Renal pelvis (tissue), 12 donors: ENCODE results near the gene IRX6. TPM values are rescaled to one million over a fixed set of nuclear protein-coding genes. Genes with fewer than 3 reads are reported as not detected.
A peak's percentile ranks its signal among the peaks of the same experiment; 100 is the strongest.

Experiments
- DNase-seq: peaks from one replicate; pipeline ENCODE4 v3.0.0-alpha.2; 2013
- long read RNA-seq, 16 experiments: transcript quantifications; one replicate each; lab custom pipeline, GENCODE V29; 2026
- polyA plus RNA-seq, 3 donors: library from polyadenylated mRNA; unstranded; fragments of 120-200 nt; gene quantifications; one replicate each; pipeline ENCODE4 v1.2.1, GENCODE V29; 2013; ENCODE audit not compliant: insufficient read length in 3 of 3

Gene IRX6
- 1 to 10 TPM; 6.4 to 7.0 (median 7.0) TPM for polyA plus RNA-seq
- long read RNA-seq, donor 1, partial matches to known transcripts = 0 of 1 reads
- long read RNA-seq, donor 1, other reads (novel, unspliced or antisense) = 0 of 1 reads
- long read RNA-seq, donor 2, partial matches to known transcripts = 0 of 1 reads
- long read RNA-seq, donor 2, other reads (novel, unspliced or antisense) = 0 of 1 reads
- long read RNA-seq, donor 3 = 0 reads
- long read RNA-seq, donor 4 = 0 reads
- long read RNA-seq, donor 5, partial matches to known transcripts = 0 of 2 reads
- long read RNA-seq, donor 5, other reads (novel, unspliced or antisense) = 0 of 2 reads
- long read RNA-seq, donor 6, partial matches to known transcripts = 0 of 2 reads
- long read RNA-seq, donor 6, other reads (novel, unspliced or antisense) = 0 of 2 reads
- long read RNA-seq, donor 7, partial matches to known transcripts = 0 of 4 reads
- long read RNA-seq, donor 7, other reads (novel, unspliced or antisense) = 0 of 4 reads
- long read RNA-seq, donor 8 = 0 reads
- long read RNA-seq, donor 9, partial matches to known transcripts = 0 of 1 reads
- long read RNA-seq, donor 9, other reads (novel, unspliced or antisense) = 0 of 1 reads
- long read RNA-seq, donor 10, partial matches to known transcripts = 0 of 1 reads
- long read RNA-seq, donor 10, other reads (novel, unspliced or antisense) = 0 of 1 reads
- long read RNA-seq, donor 11 = 0 reads
- long read RNA-seq, donor 12, partial matches to known transcripts = 0 of 1 reads
- long read RNA-seq, donor 12, other reads (novel, unspliced or antisense) = 0 of 1 reads
- long read RNA-seq, donor 13 = 0 reads
- long read RNA-seq, donor 14 = 0 reads
- long read RNA-seq, donor 15 = 0 reads
- long read RNA-seq, donor 16 = 0 reads

DNA sequence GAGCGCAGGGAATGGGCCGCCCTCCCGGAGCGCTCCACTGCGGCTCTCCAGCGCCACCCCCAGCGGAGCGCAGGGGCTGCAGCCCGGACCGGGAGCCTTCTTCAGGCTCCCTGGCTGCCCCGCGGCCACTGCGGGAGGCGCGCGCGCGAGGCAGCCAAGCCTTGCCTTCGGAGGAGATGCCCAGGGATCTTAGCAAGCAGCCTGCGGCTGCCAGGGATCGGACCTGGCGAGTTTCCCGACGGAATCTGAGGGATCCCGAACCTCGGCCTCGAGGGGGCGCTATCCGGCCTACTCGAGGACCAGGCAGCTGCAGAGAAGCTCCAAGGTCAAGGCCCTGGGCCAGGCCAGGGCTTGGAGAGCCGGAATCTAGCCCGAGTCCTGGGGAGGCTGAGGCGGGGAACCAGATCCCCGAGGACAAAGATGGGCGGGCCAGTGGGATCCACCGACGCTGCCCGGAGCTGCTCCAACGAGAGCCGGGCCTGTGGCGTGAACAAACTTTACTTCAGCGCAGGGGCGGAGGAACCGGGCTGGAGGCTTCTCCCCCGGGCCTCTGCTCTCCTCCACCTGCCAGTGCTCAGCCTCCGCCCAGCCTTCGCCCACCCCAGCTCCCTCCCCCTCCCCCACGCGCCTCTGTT lies at the start of gene IRX6:
TSS of gene IRX6 (plus strand) at position 567 of the 635 bp plus-strand sequence. CDS start 889 bp downstream, outside the sequence.
- DNase-seq = peak; percentile 50

DNA sequence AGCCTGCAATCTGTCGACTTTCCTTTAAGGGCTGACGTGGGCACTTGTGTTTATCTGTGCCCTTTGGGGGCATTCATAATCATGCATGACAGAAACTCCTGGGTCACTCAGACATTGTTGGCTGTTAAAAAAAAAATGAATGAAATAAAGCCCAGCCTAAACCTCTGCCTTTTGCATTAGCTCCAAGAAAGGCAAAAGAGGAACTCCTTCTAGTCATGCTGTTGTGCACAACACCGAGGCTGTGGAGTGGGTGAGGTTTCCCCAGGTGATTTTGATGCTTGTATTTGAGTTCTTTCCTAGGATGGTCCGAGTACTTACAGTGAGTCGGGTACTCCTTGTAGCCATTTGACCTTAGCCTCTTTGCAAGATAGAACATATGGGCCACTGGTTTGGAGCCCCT lies 49.6 kb upstream of the IRX6 start:
- no peak for DNase-seq

DNA sequence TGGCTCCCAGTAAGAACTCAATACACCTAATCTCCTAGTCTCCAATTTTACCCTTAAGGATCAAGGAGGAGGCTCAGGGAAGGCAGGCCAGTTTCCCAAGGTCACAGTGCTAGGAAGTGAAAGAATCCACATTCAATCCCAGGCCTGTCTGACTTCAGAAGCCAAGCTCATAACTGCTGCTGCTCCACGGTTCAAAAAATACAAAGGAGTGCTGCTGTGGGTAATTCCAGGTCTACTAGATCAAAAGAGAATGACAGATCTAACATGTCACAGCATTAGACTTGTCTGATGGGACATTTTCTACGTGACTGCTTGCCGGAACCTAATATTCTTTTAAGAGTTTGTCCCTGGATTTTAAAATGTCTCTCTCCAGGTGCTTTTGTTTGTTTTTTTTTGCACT lies 48.8 kb upstream of the IRX6 start:
- DNase-seq = no peak

DNA sequence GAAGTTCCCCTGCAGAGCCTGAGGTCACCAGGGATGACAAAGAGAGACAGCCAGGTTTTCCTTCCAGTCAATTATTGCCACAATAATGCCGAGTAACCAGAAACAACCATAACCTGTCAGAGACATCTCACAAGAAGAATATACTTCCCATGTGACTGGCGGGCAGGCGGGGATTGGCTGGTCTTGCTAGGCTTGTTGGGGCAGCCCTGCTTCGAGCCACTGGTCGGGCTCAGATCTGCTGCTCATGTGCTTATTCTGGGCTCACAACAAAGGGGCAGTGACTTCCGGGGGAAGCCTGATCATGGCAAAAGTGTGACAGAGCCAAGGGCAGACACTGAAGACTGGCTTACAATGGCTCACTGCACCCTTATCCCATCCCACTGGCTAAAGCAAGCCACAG lies 48.1 kb upstream of the IRX6 start:
- DNase-seq = no peak

DNA sequence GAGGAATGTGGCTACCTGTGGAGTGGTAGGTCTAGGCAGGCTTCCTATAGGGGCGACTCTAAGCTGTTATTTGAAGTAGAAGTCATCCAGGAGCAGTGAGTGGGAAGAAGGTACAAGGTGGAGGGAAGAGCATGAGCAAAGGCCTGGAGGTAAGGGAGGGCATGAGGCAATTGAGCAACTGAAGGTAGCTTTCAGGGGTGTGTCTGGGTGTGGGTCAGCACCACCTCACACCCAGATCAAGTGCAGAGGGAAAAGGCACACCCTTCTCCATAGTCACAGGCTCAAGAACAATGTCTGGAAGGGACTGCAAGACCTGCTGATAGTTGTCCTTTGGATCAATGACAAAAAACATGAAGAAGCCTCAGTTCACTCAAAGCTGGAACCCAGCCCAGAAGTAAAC lies 46.5 kb upstream of the IRX6 start:
- DNase-seq = no peak

DNA sequence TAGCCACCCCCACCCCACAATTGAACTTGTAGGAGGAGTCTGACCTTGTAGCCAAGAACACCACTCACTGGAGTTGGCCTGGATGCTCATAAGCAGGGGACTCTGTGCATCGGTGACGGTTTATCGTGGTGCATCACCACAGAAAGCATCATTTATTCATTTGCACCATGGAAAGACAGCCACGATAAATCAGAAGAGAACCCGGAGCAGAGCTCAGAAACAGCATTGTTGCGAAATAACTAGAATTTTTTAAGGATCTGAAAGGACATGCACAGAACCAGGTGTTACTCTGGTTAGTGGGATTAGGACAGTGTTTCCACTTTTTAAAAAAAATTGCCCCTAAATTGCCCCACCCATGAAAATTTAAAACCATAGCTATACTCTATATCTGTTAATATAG lies 44.4 kb upstream of the IRX6 start:
- DNase-seq = no peak

DNA sequence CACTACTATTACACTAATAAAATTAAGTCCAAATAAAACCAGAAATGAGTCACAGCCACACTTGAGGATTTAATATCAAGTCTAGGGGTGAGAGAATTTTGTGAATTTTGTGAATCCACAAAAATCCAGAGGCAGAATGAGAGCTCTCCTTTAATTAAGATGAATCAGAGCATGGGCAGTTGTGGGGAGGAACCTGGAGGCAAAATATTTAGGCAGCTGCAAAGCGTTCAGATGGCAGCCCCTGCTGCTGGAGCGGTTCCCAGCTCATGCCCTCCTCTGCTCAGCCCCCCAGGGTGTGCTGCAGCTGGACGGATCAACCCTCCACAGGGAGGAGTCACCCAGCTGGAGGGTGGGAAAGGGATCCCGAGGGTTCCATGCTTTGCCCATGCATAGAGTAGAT lies 43.4 kb upstream of the IRX6 start:
- DNase-seq = no peak

DNA sequence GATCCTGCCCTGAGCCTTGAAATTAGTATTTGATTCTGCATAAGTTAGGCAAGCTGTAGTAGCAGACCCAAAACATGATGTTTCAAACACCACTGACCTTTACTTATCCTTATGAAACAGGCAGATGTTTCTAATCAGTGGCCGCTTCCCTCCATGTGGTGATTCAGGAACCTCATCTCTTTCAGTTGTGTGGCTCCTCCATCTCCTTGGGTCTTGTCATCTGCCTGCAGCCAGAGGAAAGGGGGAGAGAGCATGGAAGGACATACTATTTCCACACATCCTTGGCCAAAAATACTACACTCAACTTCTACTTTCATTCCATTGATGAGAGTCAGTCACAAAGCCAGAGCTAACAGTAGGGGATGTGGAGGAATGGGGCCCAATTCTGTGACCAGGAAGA lies 41.6 kb upstream of the IRX6 start:
- DNase-seq = no peak

DNA sequence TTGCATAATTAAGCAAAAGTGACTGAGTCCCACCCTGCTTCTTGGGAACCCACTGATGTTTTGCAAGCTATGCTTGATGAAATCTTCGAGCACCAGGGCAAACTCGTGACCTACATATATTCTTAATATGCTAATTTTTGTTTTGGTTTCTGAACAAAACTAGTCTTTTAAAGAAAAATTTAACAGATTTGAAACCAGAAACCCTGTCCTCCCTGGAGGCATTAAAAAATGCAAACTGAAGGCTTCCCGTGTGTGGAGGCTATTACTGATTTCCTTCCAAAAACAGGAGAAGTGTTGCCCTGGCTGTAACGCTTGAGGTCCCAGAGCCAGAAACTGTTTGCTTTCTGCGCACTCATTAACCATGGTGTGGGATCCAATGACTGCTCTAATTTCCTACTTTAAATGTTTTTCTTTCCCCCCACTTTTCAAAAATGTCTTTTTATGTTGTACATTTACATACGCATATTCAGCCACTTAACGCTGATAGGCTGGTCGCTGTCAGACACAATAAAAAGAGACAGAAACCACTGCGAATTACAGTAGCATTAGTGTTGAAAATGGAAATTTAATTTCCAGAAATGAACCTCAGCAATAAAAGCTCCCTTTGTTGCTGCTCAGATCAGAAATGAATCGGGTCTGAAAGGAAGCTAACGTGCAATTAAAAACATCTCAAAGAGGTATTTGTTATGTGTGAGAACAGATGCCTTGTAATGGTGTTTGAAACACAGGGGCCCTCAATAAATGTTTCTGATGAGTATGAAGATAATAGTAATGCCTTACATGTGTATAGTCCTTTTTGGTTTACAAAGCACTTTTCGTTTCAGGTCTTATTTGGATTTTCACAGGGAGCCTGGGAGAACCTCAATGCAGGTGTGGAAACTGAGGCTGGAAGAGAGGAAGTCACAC lies 39.9 kb upstream of the IRX6 start:
- DNase-seq = no peak

DNA sequence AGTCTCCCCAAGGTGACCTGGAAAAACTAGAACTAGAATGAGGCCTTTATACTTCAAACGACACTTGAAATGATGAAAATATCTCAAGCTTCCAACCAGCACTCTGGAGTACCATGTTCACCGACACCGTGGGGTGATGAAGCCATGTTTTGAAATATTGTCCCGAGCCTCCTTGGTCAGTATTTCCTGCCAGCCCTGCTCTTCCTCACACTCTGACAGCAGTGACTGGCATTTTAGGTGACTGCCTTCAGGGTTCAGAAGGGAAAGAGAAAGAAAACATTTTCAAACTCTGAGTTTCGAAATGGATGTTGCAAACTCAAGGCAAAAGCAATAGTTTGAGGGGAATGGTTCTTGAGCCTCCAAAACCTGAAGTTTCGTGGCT lies 39.3 kb upstream of the IRX6 start:
- no peak for DNase-seq

DNA sequence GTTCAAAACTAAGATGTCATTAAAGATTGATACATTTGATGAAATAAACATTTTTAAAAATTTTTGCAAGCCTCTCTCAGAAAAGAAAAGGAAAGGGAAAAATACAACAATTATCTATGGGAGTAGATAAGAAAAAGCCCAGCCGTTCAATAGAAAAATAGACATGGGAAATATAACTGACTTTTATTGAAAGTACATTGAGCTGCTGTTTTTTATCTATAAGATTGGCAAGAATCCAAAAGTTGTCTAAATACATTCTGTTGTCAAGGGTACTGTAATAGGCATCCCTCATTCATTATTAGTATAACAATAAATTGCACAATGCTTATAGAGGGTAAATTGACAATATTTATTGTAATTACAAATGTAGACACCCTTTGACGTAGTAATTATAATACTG lies 38.4 kb upstream of the IRX6 start:
- DNase-seq = no peak

DNA sequence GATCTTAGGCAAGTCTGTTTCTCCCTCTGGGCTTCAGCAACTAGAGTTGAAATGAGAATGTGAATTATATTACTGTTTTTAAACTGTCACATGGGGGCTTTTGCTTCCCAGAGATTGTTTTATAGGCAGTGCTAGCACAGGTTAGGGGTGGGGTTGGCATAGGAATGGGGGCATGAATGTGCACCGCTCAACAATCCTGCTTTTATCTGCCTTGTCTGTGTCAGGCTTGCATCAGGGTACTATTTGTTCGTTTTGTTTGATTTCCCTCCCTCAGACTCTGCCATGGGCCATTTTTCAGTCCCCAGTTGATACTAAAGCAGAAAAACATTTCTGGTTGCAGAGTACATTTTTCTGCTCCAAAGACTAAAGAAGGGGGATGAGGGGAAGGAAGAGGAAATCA lies 34.6 kb upstream of the IRX6 start:
- DNase-seq = no peak

DNA sequence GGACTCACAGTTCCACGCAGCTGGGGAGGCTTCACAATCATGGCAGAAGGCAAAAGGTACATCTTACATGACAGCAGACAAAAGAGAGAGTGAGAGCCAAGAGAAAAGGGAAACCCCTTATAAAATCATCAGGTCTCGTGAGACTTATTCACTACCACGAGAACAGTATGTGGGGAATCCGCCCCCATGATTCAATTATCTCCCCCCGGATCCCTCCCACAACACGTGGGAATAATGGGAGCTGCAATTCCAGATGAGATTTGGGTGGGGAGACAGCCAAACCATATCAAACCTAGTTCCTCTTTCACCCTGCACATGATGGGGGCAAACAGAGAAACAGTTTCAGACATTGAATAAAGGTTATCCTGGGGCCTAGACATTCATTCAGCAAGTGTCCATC lies 32.2 kb upstream of the IRX6 start:
- DNase-seq = no peak

DNA sequence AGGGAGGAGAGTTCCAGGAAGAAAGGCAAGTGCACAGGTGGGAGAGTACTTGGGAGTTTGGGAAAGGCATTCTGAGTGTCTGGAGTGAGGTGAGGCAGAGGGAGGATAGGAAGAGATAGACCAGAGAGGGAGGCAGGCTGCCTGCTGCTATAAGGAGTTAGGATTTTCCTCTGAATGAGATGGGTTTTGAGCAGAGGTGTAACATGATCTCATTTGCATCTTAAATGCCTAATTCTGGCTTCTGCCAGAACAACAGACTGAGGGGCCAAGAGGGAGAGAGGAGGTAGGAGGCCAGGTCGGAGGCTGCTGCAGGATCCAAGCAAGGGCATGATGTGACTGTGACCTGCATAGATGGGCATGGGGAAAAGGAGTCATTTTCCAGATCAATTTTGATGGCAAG lies 31.5 kb upstream of the IRX6 start:
- no peak for DNase-seq

DNA sequence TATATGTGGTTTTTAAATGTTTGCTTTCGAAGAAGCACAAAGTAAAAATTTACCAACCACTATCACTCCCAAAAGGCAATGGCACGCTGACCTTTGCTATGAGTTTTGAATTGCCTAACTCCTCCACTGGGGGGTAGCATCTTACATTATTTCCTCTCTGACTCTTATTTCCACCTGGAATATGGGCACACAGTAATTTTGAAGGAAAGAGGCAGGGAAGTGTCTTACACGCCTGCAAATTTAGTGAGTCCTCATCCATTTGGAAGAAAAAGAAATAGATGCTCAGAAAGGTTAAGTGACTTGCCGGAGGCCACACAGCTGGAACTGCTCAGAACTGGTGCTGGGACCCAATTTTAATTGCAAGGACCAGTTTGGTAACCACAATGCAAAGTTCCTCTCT lies 29.9 kb upstream of the IRX6 start:
- no peak for DNase-seq

DNA sequence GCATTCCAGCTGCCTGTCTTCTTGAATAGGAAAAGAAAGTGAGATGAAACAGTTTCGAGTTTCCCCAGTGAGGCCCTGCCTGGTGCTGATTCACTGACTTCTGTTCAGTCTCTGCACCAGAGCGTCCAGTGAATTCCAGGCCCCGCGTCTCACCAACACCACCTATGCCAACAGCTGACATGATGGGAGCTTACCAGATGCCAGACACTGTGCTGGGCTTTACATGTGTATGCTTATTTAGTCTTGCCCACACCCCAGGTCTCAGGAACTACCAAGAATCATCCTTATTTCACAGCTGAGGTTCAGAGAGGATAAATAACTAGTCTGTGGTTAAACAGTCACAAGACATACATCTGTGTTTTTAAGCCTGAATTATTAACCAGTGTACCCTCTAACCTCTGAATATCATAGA lies 29.1 kb upstream of the IRX6 start:
- DNase-seq = peak; percentile 47

DNA sequence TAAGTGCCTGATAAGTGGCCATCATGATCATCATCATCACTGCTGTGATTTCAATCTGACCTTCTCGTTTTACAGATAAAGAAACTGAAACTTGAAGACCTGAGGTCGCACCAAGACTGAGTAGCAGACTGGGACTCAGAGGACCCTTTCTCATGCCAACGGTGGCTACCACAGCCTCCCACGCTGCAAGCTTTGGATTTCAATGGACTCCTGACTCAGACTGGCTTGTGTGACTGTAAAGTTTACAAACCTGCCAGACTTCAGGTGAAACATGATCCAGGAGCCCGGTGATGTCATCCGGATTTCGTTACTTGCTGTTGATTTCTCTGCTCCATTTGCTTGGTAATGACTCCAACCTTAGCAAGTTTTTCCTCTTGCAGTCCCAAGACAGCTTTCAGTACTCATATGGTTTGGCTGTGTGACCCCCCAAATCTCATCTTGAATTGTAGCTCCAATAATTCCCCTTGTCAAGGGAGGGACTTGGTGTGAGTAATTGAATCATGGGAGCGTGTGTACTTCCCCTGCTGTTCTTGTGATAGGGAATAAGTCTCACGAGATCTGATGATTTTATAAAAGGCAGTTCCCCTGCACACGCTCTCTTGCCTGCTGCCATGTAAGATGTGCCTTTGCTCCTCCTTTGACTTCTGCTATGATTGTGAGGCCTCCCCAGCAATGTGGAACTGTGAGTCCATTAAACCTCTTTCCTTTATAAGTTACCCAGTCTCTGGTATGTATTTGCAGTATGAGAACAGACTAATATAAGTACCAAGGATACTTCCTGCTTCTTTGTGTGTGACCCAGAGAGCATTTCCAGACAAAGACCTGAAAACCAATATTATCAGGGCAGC lies 26.7 kb upstream of the IRX6 start:
- peak; percentile 87 for DNase-seq

DNA sequence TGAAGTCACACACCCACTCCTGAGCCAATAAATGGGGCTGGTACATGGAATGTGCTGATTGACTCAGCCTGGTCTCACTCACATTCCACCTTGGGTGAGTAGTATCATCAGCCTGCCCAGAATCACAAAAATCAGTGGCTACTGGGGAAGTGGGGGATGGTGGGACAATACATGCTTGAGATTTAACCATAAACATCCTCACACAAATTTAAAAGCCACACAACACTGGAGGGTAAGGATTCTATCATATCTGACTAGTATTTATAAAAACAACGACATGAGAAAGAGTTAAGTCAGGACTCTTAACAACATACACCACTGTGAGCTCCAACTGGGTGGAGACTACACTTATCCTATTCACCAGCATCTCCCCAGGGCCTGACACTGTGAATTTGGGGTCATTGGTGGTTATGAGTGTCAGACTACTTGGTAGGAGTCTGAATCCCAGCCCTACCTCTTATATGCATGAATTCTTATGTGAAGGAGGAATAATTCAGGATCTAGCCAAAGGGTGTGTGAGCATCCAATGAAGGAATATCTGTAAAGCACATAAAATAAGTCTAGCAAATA lies 26.0 kb upstream of the IRX6 start:
- DNase-seq = no peak

DNA sequence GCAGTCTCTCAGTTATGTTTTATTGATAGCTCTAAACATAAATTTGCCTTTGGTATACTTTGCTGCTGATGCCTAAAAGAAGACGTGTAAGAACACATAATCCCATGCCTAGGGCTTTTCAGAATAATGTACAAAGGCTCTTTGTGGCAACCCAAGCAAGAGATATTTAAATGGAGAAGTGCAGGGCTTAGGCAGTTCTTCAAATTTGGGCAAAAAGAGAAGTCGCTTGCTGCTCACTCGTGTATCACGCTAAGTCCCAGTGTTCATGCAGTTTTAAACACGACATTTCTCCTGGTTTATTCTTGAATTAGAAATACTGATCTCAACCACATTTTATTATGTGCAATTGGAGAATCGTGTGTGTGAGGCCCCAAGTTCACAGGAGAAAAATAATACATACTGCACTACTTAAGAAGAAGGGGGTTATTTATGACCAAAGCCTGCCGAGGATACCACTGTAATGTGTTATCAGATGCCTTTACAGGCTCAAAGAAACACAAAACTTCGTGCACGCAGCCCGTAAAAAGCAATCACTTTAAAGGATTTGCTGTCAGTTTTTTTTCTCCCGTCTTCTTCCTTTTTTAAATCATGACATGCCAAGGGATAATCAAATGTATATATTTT lies 22.5 kb upstream of the IRX6 start:
- DNase-seq = no peak

DNA sequence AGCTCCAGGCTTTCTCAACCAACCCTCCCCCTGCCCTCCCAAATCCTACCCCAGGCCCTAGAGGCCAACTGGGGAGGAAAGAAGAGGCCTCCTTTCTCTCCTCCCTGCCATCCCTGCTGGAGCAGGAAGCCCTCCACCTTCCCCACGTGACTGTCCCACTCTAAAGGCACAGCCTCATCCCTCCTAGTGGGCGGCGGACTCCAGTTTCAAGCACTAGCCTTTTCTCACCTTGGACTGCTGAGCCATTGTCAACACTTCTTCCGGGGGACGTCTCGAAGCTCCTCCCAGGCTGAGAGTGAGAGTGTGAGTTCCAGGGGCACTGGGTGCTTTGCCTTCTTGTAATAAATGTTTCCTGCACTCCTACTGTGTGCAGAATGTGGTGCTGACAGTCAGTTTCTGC lies 21.4 kb upstream of the IRX6 start:
- DNase-seq = no peak
